Body of pancreas (tissue), 4 donors: ENCODE data around the gene CALHM2. TPM values are rescaled to one million over a fixed set of nuclear protein-coding genes. Genes with fewer than 3 reads are reported as not detected.
A peak's percentile ranks its signal among the peaks of the same experiment; 100 is the strongest.

Experiments used
- ATAC-seq: fragments of 150-250 bp; one replicate; pipeline ENCODE4 v1.9.1; 2016
- DNase-seq, 4 donors: peaks; one replicate each; pipeline ENCODE4 v3.0.0-alpha.2; 2019
- H3K27ac ChIP-seq, 4 donors: fragments of 200-600 bp; sonication (generic); 1 replicate in 3 of 4; 2 replicates in 1 of 4; pipeline versions ENCODE4 v1.5.1 to v1.6.1; 2016 to 2019; ENCODE audit warnings: mild to moderate bottlenecking in 1 of 4, mixed read lengths in 1 of 4, moderate library complexity in 1 of 4
- H3K27me3 ChIP-seq, 2 donors: fragments of 200-600 bp; sonication (generic); one replicate each; pipeline ENCODE4 v1.6.0; 2016; ENCODE audit warnings: mild to moderate bottlenecking in 1 of 2
- H3K36me3 ChIP-seq, 2 donors: fragments of 200-600 bp; sonication (generic); replicated peaks in 1 of 2; 2 replicates each; pipeline ENCODE4 v1.5.1; 2016; ENCODE audit warnings: low read depth in 2 of 2; ENCODE audit not compliant: insufficient read depth in 1 of 2
- H3K4me1 ChIP-seq: fragments of 200-600 bp; sonication (generic); one replicate; pipeline ENCODE4 v1.6.0; 2016
- H3K4me3 ChIP-seq, 2 donors: fragments of 200-600 bp; sonication (generic); 1 replicate in 1 of 2; 2 replicates in 1 of 2; pipeline ENCODE4 v1.5.1; 2016 to 2019
- H3K9me3 ChIP-seq, 3 donors: fragments of 200-600 bp; sonication (generic); 1 replicate in 2 of 3; 2 replicates in 1 of 3; pipeline ENCODE4 v1.5.1; 2016
- POLR2A ChIP-seq, 3 donors: fragments of 450-650 bp; IDR thresholded peaks; one replicate each; pipeline ENCODE4 v1.6.1; 2016; ENCODE audit warnings: antibody characterized with exemption in 3 of 3, mild to moderate bottlenecking in 2 of 3
- whole genome bisulfite sequencing, 2 donors: methylation state at CpG; one replicate each; pipeline ENCODE4 v1.1.5; 2017; 5-methylcytosine and 5-hydroxymethylcytosine counted together
- intact Hi-C: fragments of 100-400 bp; cut with DNase I; formaldehyde crosslinking; loops from one replicate; pipeline ENCODE4 v1.15.1; 2023
- total RNA-seq, 2 donors: library from RNA; depleted of rRNA; stranded (reverse); fragments of >200 nt; gene quantifications; one replicate each; pipeline ENCODE4 v1.1.0, GENCODE V29; 2016
- TF ChIP-seq, protein P1 (sequence below), 7 experiments: fragments of 450-650 bp in 4 of 7; fragments of 200-600 bp in 3 of 7; sonication (generic) in 3 of 7; IDR thresholded peaks; one replicate each; pipeline ENCODE4 v1.5.1; 2016 to 2019; ENCODE audit warnings: antibody characterized with exemption in 7 of 7

Gene CALHM2
- total RNA-seq, 2 donors from 2014 or later, result 11.4 to 17.8 TPM

DNA sequence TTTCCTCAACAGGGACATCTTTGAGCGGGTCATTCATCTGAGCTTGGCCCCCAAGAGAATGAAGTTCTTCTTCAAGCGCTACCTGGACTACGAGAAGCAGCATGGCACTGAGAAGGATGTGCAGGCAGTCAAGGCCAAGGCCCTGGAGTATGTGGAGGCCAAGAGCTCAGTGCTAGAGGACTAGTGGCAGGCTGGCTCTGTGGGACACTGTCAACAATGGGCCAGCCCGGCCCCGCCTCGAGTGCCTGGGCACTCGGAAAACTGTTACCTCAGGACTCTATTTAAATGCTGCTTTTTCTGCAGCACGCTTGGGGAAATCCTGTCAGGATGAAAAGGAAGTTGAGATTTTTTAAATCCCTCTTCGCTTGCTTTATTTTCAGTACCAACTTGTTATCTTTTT, 6.8 kb downstream of the CALHM2 start:
- no peaks in the 10 kb centered on the region for H3K4me1 ChIP-seq
- intact Hi-C loops, result no loop called here
- TF ChIP-seq, protein P1, sequence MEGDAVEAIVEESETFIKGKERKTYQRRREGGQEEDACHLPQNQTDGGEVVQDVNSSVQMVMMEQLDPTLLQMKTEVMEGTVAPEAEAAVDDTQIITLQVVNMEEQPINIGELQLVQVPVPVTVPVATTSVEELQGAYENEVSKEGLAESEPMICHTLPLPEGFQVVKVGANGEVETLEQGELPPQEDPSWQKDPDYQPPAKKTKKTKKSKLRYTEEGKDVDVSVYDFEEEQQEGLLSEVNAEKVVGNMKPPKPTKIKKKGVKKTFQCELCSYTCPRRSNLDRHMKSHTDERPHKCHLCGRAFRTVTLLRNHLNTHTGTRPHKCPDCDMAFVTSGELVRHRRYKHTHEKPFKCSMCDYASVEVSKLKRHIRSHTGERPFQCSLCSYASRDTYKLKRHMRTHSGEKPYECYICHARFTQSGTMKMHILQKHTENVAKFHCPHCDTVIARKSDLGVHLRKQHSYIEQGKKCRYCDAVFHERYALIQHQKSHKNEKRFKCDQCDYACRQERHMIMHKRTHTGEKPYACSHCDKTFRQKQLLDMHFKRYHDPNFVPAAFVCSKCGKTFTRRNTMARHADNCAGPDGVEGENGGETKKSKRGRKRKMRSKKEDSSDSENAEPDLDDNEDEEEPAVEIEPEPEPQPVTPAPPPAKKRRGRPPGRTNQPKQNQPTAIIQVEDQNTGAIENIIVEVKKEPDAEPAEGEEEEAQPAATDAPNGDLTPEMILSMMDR (IDR thresholded peaks at IDR 0.05), result no peak

DNA sequence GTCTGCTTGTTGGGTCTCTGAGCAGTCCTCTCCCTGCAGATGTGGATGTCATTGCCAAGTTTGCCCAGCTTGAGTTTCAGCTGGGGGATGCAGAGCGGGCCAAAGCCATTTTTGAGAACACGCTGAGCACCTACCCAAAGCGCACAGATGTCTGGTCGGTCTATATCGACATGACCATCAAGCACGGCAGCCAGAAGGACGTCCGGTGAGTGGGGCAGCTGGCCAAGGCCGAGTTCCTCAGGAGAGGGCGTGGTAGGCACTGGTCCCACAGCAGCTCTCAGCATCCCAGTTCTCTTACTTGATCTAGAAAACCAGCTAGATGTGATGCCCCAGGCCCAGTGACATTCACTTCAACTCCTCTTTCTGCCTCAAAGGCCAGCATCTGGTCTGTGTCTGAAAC, 7.7 kb downstream of the CALHM2 start:
- Histone ChIP-seq H3K27ac (no peak overlapping the region), H3K4me1 (no peaks in the 10 kb centered on the region), H3K36me3 (peaks cover 7 to 32% of the 10 kb centered on the region in 2 donors), H3K27me3 (no peaks in the 10 kb centered on the region), H3K4me3 (no peak overlapping the region), H3K9me3 (no peaks in the 10 kb centered on the region)
- intact Hi-C loops, result no loop called here
- TF ChIP-seq, protein P1 (IDR thresholded peaks at IDR 0.05), result no peak
- no peak for TF ChIP-seq POLR2A (IDR thresholded peaks at IDR 0.05)
- WGBS, 2 donors, result 82 to 90% methylated on average over 7 to 10 of the region's 10 CpGs
- no peak for DNase-seq
- no peak for ATAC-seq

More for the DNA sequence above, 6.8 kb downstream of the CALHM2 start:
- H3K9me3 ChIP-seq, result no peaks in the 10 kb centered on the region
- no peaks in the 10 kb centered on the region for H3K27me3 ChIP-seq
- no peak overlapping the region for H3K4me3 ChIP-seq
- WGBS, 2 donors, result 92 to 96% methylated on average over 7 to 9 of the region's 9 CpGs
- DNase-seq (no peak), ATAC-seq (no peak)
- peaks cover 3 to 29% of the 10 kb centered on the region in 2 donors for H3K36me3 ChIP-seq
- peak overlapping the region in 2 of 4 donors; percentile 21 to 44 for H3K27ac ChIP-seq

DNA sequence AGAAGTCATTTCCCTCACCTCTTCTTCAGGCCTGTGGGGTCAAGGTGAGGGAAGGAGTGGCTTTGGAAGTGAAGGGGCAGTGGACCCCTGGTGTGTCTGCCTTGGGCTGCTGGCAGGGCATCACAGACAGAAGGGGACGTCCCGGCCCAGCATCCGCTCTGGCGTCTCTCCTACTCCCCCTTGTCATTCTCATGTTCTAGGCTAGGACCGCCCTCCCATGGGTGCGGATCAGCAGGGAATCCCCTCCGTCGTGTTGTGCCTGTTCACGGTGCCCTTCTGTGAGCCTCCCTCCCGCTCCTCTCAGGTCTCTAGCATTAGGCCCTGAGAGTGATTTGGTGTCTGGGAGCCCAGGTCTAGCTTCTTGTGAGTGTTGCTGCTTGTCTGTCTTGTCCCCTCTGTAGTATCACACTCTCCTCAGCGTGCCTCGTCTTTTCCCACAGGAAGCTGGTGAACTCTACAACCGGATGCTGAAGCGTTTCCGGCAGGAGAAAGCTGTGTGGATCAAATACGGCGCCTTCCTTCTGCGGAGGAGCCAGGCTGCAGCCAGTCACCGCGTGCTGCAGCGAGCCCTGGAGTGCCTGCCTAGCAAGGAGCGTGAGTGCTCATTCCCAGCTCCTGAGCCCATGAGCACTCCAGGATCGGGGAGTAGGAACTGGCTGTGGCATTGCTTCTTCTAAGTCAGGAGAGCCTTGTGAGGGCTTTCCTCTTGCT, 8.5 kb downstream of the CALHM2 start:
- Histone ChIP-seq H3K36me3 (peaks cover 7 to 35% of the 10 kb centered on the region in 2 donors), H3K4me1 (no peaks in the 10 kb centered on the region), H3K27me3 (no peaks in the 10 kb centered on the region), H3K9me3 (no peaks in the 10 kb centered on the region), H3K27ac (no peak overlapping the region), H3K4me3 (no peak overlapping the region)
- DNase-seq, result no peak
- intact Hi-C loops, result no loop called here
- WGBS, 2 donors, result 89 to 93% methylated on average over 22 to 23 of the region's 23 CpGs
- TF ChIP-seq, protein P1 (IDR thresholded peaks at IDR 0.05), result no peak
- no peak for TF ChIP-seq POLR2A (IDR thresholded peaks at IDR 0.05)
- no peak for ATAC-seq

DNA sequence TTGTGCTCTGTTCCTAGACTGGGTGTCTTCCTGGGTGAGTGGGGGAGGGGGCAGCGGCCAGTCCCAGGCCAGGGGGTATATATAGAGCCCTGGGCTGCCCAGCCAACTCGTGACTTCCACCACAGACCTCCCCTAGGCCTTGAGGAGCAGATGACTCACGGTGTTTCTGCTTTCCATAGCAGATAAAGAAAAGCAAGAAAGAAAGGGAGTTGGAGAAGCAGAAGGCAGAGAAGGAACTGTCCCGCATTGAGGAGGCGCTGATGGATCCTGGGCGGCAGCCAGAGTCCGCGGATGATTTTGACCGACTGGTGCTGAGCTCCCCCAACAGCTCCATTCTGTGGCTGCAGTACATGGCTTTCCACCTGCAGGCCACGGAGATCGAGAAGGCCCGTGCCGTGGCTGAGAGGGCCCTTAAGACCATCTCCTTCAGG, 10.1 kb downstream of the CALHM2 start:
- Histone ChIP-seq H3K4me1 (no peaks in the 10 kb centered on the region), H3K4me3 (no peak overlapping the region), H3K27ac (no peak overlapping the region), H3K9me3 (no peaks in the 10 kb centered on the region), H3K36me3 (peaks cover 13 to 43% of the 10 kb centered on the region in 2 donors), H3K27me3 (no peaks in the 10 kb centered on the region)
- no peak for TF ChIP-seq POLR2A (IDR thresholded peaks at IDR 0.05)
- TF ChIP-seq, protein P1 (IDR thresholded peaks at IDR 0.05), result no peak
- WGBS, 2 donors, result 77 to 86% methylated on average over 10 to 12 of the region's 13 CpGs
- intact Hi-C loops, result no loop called here
- DNase-seq (peak in 1 of 4 donors; percentile 55), ATAC-seq (no peak)

DNA sequence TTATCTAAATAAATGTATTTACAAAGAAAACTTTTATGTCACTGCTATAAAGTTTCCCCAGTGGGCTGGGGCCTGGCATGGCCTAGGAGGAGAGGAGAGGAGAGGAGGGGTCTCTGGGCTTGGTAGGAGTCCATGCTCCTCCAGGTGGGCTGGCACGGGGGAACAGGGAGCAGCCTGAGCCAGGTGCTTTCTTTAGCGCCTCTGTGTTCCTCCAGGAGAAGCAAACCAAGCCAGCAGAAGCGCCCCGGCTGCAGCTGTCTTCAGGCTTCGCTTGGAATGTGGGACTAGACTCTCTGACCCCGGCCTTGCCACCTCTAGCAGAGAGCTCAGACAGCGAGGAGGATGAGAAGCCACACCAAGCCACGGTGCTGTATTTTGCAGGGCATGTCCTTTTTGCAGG, 10.6 kb downstream of the CALHM2 start:
- Histone ChIP-seq H3K4me3 (no peak overlapping the region), H3K9me3 (no peaks in the 10 kb centered on the region), H3K27me3 (no peaks in the 10 kb centered on the region), H3K27ac (no peak overlapping the region), H3K36me3 (peaks cover 13 to 43% of the 10 kb centered on the region in 2 donors), H3K4me1 (no peaks in the 10 kb centered on the region)
- ATAC-seq, result no peak
- WGBS, 2 donors, result 83 to 91% methylated on average over 7 to 8 of the region's 8 CpGs
- no peak for TF ChIP-seq POLR2A (IDR thresholded peaks at IDR 0.05)
- TF ChIP-seq, protein P1 (IDR thresholded peaks at IDR 0.05), result no peak
- no peak for DNase-seq
- intact Hi-C loops, result no loop called here
